Right lung (tissue), 5 donors: ENCODE measurements around the gene CDR2. TPM values are rescaled to one million over a fixed set of nuclear protein-coding genes. Genes with fewer than 3 reads are reported as not detected.
"Not testable (repeated sequence)": the region's sequence is repeated elsewhere in the genome, so short reads cannot be mapped to it uniquely, and the experiment has no call there.

Experiments
- DNase-seq, 2 donors: peaks; one replicate each; pipeline ENCODE4 v3.0.0-alpha.2; 2013
- polyA plus RNA-seq, 5 donors: library from polyadenylated mRNA; unstranded; fragments of 120-200 nt; gene quantifications; one replicate each; pipeline versions ENCODE4 v1.2.1 to v1.2.3, GENCODE V29; 2013; ENCODE audit warnings: inconsistent platforms in 1 of 5, low replicate concordance in 1 of 5; ENCODE audit not compliant: insufficient read length in 5 of 5, insufficient read depth in 1 of 5

CDR2 gene
- polyA plus RNA-seq, 5 donors = 23.1 to 31.8 (median 27.3) TPM

- no peak for DNase-seq
These were observed 20.4 kb downstream of the CDR2 start for GRCh38 chr16:22353933-22354541.

DNA sequence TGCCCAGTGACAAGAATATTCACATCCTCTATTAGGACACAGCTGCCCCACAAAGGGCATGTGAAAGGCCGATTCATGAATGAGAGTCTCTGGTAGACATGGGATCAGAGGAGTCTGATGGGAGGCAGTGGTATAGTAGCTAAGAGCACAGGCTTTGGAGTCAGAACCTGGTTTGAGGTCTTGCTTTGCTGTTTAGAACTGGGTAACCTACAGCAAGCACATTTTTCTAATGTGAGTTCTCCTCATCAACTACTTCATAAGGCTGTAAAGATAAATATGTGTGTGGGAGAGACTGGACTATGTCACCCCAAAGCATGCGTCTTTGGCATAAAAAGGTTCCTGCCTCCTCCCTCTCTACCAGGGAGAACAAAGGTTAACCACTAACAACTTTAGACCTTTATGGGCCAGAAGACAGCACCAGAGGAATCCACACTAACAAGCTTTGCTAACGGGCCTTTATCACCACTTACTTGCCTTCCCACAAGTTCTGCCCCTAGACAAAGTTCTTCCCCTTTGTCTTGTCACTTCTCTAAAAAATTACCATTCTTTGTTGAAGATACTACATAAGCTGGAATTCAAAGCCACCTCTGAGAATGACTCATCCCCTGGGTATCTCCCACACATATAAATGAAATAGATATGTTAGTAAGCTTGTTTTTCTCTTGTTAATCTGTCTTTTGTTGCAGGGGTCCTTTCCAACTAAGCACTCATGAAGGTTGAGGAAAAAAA, 21.1 kb downstream of the CDR2 start:
- DNase-seq = no peak

GRCh38 chr16:22352723-22353122, 21.7 kb downstream of the CDR2 start:
- DNase-seq = no peak

DNA sequence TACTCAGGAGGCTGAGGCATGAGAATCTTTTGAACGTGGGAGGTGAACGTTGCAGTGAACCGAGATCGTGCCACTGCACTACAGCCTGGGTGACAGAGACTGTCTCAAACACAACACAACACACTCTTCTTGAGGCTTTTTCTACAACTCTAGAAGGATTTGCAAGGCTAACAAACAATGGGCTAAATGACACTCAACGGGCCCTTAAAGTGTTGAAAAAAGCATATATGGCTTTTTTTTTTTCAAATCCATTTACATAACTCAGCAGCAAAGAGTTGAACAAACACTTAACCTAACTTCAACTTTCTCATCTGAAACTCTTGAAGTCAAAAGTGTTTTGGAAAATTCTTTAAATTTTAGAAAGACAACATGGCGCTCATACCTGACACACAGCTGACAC, 22.3 kb downstream of the CDR2 start:
- no peak for DNase-seq

- DNase-seq = not testable (repeated sequence)
These were observed 23.4 kb downstream of the CDR2 start for GRCh38 chr16:22351017-22351416.

- no peak for DNase-seq
These were observed 26.1 kb downstream of the CDR2 start for GRCh38 chr16:22348291-22348690.

GRCh38 chr16:22347100-22347820, 27.2 kb downstream of the CDR2 start:
- no peak for DNase-seq

DNA sequence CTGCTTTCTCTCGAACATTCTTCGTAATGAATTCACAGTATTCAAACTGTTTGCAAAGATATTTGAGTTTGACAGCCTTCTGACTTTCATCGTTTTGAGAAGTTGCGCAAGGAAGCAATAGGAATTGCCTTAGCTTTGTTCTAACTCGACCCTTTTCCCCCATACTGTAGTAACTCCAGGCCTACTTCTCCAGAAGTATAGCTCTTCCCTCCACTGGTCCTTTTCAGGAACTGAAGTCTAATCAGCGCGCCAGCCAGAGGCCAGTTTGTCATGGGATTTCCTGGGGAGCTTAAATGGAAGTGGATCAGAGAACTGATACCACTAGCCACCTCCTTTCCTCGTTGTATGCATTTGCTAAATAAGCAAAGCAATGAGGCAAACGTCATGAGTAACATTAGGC, 27.9 kb downstream of the CDR2 start:
- DNase-seq = no peak

- DNase-seq = no peak
These were observed 32.3 kb downstream of the CDR2 start for GRCh38 chr16:22342082-22342481.

DNA sequence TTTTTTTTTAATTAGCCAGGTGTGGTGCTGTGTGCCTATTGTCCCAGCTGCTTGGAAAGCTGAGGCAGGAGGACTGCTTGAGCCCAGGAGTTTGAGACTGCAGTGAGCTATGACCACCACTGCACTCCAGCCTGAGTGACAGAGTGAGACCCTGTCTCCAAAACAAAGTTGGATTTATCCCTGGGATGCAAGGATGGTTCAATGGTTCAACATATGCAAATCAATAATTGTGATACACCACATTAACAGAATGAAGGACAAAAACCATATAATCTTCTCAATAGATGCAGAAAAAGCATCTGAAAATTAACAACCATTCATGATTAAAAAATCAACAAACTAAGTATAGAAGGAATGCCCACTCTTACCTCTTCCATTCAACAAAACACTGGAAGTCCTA, 33.5 kb downstream of the CDR2 start:
- DNase-seq = no peak

GRCh38 chr16:22337849-22338635, 36.4 kb downstream of the CDR2 start:
- DNase-seq = no peak

GRCh38 chr16:22337045-22337444, 37.4 kb downstream of the CDR2 start:
- DNase-seq = no peak

DNA sequence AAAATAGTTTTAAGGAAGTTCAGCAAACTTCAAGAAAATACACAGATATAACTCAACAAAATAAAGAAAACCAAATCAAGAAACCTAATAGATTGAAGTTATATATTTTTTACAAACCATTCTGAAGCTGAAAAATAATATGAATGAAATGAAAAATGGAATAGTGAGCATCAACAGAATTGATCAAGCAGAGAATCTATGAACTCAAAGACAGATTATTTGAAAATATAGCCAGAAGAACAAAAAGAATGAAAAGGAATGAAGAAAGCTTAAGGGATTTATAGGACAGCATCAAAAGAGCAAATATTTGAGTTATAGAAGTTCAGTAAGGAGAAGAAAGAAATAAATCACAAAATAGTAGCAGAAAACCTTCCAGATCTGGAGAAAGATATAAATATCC, 37.8 kb downstream of the CDR2 start:
- DNase-seq = no peak

- no peak for DNase-seq
These were observed 38.7 kb downstream of the CDR2 start for GRCh38 chr16:22335668-22336246.

GRCh38 chr16:22333457-22333994, 40.9 kb downstream of the CDR2 start:
- DNase-seq = no peak

GRCh38 chr16:22330326-22330725, 44.1 kb downstream of the CDR2 start:
- no peak for DNase-seq

GRCh38 chr16:22329199-22329695, 45.2 kb downstream of the CDR2 start:
- DNase-seq = no peak

DNA sequence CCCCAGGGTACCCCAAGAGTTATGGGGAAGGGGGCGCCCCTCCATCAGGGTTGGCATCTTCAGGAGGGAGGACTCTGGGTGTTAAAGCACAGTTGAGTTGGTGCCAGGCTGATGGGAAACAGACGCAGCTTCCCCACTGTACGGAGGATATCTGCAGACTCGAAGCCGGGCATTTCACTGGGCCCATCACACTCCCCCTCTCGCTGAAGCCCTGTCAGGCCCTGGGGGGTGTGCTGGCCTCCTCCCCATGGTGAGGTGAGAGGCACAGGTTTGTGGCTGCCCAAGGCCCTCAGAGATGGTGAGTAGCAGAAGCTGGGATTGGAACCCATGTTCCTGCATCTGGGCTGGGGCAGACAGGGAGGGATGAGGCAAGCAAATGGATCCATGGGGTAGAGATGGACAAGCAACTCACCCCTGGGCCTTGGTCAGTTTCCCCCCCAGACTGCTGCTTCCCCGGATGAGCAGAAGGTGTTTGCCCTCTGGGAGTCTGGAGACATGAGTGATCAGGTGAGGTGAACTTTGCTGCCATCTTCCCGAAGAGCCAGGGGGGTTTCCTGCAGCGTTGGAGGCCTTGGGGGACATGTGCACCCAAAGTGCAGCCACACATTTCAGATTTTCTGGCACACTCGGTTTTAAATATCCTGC, 46.2 kb downstream of the CDR2 start:
- DNase-seq = no peak

DNA sequence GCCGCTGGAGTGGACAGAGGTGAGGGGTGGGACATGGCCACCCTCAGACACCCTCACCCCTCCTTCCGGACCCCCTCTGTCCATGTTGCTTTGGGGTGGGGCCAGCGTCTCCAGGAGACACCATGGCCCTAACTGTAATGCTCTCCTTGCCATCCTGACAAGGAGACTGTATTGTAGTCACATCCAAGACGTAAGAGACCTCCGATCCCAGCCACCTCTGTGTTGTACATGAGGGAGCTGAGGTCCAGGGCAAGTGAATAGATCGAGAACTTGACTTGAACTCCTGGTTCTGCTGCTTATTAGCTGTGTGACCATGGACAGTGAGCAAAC, 47.0 kb downstream of the CDR2 start:
- no peak for DNase-seq

GRCh38 chr16:22326771-22327445, 47.5 kb downstream of the CDR2 start:
- DNase-seq = no peak

- DNase-seq = no peak
These were observed 48.1 kb downstream of the CDR2 start for GRCh38 chr16:22326369-22326652.
